Posterior vena cava (tissue), 2 donors: ENCODE data around the gene OSBP. TPM values are rescaled to one million over a fixed set of nuclear protein-coding genes. Genes with fewer than 3 reads are reported as not detected.
"Not testable (repeated sequence)": the region's sequence is repeated elsewhere in the genome, so short reads cannot be mapped to it uniquely, and the experiment has no call there.

Experiments used
- DNase-seq: peaks from one replicate; pipeline ENCODE4 v3.0.0-alpha.2; 2020; ENCODE audit warnings: low spot score
- intact Hi-C, 2 donors: fragments of 100-400 bp; cut with DNase I; formaldehyde crosslinking; loops; one replicate each; pipeline versions ENCODE4 v1.14.1 to v1.14.2; 2022 to 2023
- total RNA-seq, 2 donors: library from RNA; stranded (reverse); fragmentation: NEBNext Ultra II Directional; extraction: Animal tissue kit (Norgen Biotek cat#: 25700); gene quantifications; one replicate each; pipeline ENCODE4 v1.2.1, GENCODE V29; 2021
- donor health status: DM: yes; HTN: yes; CAD: no.
- donor health status: DM: yes; HTN: yes; CAD: no.

The OSBP gene
- total RNA-seq, 2 donors from 2014 or later: 29.7 to 35.7 TPM

GRCh38 chr11:59559886-59560285, 55.7 kb downstream of the OSBP start:
- intact Hi-C loops: loop anchor here in 1 of 2 donors (10.0 kb wide), 2 partner anchors 55 to 105 kb away; partner anchors contain the start of genes OSBP and PATL1
- no peak for DNase-seq

DNA sequence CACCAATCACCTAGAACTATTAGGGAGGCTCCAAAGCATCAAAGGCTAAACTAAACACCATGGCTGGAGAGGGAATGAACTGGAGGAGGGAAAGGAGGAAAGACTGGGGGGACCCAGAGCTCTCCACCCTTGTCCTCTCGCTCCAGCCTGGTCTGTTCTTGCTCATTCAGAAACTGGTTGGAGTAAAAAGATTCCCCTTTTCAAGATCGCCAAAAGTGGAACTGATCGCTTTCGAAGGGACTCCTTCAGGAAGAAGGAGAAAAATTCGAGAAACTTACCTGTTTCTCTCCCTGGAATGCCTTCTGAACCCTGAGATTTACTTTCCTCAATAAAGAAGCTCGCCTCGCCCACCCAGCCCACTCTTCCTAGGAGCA, 57.3 kb downstream of the OSBP start:
- intact Hi-C loops: loop anchor here in 1 of 2 donors (10.0 kb wide), 1 partner anchor 107 kb away; the partner anchor contains the start of gene PATL1
- no peak for DNase-seq

DNA sequence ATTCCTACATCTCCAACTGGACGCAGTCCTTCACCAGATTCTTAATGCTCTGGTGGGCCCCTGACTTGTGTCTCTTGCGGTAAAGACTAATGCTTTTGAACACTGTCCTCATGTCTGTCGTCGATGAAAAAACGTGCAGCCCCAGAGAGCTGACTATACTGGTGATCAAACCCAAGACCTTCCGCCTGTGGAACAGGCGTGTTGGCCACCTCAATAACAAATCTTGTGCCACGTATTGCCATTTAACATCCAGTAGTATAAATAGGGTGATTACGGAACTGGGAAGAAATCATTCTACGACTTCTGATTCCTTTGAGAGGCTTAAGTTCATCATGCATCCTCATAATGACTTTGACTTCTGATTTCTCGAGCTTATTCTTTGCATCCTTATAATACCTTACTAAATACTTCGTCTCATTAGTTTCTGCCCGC, 58.6 kb downstream of the OSBP start:
- DNase-seq: no peak
- intact Hi-C loops: loop anchor here in 1 of 2 donors (10.0 kb wide), 1 partner anchor 108 kb away; the partner anchor contains the start of gene PATL1

DNA sequence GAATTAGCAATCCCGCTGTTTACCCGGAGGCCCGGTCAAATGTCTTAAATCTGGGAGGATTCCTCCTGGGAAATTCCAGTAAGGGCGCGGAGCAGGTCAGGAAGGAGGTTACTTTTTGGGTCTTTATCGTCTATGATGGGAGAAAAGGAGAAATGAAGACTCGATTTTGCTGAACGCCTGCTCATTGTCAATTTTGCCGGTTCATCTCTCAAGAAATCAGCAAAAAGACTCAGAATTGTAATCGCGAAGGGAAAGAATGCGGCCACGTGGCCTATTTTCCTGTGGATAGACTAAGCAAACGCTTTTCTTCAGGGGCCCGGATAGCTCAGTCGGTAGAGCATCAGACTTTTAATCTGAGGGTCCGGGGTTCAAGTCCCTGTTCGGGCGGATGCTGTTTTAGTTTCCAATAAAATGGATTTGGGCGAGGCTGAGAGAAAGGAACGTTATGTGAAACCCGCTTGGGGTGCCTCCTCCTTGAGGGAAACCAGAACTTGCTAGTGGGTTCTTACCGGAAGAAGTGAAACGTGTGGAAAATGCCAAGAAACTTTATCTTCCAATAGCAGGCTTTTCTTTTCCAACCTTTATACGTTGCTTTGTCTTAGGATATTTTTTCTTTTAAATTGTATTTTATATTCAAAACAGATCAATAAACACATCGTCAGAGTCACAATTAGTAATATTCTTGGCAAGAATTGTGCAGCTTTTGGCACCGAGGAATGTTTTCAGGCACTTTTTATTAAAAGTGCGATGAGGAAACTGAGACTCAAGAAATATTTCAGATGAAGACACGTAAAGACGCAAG, 59.3 kb downstream of the OSBP start:
- intact Hi-C loops: loop anchor here in 1 of 2 donors (10.0 kb wide), 1 partner anchor 108 kb away; the partner anchor contains the start of gene PATL1
- no peak for DNase-seq

DNA sequence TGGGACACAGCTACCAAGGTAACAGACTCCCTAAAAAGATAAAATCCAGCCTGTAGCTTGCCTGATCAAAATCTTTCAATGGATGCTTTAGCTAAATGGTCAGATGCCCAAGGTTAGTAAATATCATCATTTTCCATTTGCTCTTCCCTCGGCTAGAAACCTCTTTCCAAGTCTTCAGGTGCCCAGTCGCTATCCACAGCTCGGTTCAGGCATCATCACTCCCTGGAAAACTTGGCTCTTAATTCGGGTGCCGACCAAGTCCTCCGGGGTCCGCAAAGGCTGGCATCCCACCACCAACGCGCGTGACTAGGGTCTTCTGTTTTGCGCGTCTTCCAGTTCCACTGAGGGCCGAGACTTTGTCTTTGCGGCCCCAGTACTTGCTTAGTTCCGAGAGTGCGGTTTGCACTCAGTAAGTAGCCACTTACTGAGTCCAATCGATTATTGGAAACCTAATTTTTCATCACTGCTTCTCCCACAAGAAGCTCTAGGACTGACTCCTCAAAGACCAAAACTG, 59.9 kb downstream of the OSBP start:
- intact Hi-C loops: loop anchor here in 1 of 2 donors (10.0 kb wide), 1 partner anchor 109 kb away; the partner anchor contains the start of gene PATL1
- no peak for DNase-seq

DNA sequence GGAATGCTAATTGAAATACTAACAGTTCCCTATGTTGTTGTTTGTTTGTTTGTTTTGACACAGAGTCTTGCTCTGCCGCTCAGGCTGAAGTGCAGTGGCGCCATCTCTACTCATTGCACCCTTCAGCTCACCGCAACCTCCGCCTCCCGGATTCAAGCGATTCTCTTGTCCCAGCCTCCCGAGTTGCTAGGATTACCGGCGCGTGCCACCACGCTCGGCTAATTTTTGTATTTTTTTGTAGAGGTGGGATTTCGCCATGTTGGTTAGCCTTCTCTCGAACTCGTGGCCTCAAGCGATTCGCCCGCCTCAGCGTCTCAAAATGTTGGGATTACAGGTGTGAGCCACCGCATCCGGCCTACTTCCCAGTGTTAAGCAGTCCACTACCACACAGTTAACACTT, 62.3 kb downstream of the OSBP start:
- intact Hi-C loops: loop anchor here in 1 of 2 donors (10.0 kb wide), 1 partner anchor 111 kb away; the partner anchor contains the start of gene PATL1
- DNase-seq: peak; percentile 64

GRCh38 chr11:59552844-59553243, 62.7 kb downstream of the OSBP start:
- DNase-seq: no peak
- intact Hi-C loops: loop anchor here in 1 of 2 donors (10.0 kb wide), 1 partner anchor 112 kb away; the partner anchor contains the start of gene PATL1

GRCh38 chr11:59551659-59552521, 63.7 kb downstream of the OSBP start:
- no peak for DNase-seq
- intact Hi-C loops: loop anchor here in 1 of 2 donors (10.0 kb wide), 1 partner anchor 113 kb away; the partner anchor contains the start of gene PATL1

- intact Hi-C loops: loop anchor here in 1 of 2 donors (10.0 kb wide), 1 partner anchor 114 kb away; the partner anchor contains the start of gene PATL1
- DNase-seq: peak; percentile 93
These were observed 64.5 kb downstream of the OSBP start for GRCh38 chr11:59550842-59551658.

- DNase-seq: peak; percentile 89
- intact Hi-C loops: loop anchor here in 1 of 2 donors (10.0 kb wide), 1 partner anchor 114 kb away; the partner anchor contains the start of gene PATL1
These were observed 65.2 kb downstream of the OSBP start for GRCh38 chr11:59550368-59550841.

DNA sequence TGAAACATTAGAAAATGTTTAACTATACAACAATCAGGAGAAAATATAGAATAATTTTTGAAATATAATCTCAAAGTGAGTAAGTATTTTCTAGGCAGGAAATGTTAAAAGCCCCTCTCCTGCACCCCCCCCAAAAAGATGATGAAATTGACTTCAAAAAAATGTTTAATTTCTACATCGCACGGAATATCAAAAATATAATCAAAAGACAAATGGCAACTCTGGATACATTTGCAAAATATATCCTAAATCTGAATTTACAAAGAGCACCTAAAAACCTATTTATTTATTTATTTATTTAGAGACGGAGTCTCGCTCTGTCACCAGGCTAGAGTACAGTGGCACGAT, 67.3 kb downstream of the OSBP start:
- DNase-seq: no peak
- intact Hi-C loops: loop anchor here in 1 of 2 donors (5.0 kb wide), 1 partner anchor 314 kb away; no protein-coding TSS in a partner anchor

DNA sequence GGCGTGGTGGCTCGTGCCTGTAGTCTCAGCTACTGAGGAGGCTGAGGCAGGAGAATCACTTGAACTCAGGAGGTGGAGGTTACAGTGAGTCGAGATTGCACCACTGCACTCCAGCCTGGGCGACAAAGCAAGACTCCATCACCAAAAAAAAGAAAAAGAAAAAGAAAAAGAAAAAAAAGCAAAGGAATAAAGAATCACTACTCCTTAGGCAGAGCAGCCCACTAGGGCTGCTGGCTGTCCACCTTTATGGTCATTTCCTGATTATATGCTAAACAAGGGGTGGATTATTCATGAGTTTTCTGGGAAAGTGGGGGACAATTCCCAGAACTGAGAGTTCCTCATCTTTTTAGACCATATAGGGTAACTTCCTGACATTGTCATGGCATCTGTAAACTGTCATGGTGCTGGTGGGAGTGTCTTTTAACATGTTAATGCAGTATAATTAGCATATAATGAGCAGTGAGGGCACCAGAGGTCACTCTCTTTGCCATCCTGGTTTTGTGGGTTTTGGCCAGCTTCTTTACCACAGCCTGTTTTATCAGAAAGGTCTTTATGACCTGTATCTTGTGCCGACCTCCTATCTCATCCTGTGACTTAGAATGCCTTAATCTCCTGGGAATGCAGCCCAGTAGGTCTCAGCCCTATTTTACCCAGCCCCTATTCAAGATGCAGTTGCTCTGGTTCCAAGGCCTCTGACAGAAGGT, 67.8 kb downstream of the OSBP start:
- not testable (repeated sequence) for DNase-seq
- intact Hi-C loops: loop anchor here in 1 of 2 donors (5.0 kb wide), 1 partner anchor 315 kb away; no protein-coding TSS in a partner anchor

DNA sequence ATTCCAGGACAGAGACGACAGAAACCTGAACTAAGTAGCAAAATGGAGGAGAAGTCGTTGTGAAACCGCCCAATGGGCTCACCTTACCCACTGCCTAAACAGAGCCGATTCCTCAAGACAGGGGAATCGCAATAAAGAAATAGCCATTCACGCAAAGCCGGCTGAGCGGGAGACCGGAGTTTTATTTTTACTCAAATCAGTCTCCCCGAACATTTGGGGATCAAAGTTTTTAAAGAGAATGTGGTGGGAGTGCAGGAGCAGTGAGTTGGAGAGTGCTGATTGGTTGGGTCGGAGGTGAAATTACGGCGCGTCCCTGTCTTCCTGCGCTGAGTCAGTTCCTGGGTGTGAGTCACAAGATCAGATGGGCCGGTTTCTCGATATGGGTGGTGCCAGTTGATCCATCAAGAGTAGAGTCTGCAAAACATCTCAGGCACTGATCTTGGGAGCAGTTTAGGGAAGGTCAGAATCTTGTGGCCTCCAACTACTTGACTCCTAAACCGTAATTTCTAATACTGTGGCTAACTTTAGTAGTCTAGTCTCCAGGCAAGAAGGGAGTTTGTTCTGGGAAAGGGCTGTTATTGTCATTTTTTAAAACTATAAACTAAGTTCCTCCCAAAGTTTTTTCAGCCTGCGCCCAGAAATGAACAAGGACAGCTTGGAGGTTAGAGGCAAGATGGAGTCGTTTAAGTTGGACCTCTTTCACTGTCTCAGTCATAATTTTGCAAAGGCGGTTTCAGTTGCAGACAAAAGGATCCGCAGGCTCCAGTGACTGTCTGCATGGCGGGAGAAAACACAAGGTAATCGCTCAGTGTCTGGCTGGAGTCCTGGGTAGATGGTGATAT, 70.2 kb downstream of the OSBP start:
- DNase-seq: no peak
- intact Hi-C loops: loop anchor here in 1 of 2 donors (5.0 kb wide), 1 partner anchor 317 kb away; no protein-coding TSS in a partner anchor

- no peak for DNase-seq
- intact Hi-C loops: loop anchor here in 1 of 2 donors (5.0 kb wide), 1 partner anchor 317 kb away; no protein-coding TSS in a partner anchor
These were observed 70.8 kb downstream of the OSBP start for GRCh38 chr11:59544869-59545178.

GRCh38 chr11:59543713-59544112, 71.9 kb downstream of the OSBP start:
- intact Hi-C loops, DNase-seq: not testable (repeated sequence)

GRCh38 chr11:59542142-59542810, 73.3 kb downstream of the OSBP start:
- DNase-seq: no peak
- intact Hi-C loops: no loop called here
